LHCN-M2 (cell line): ENCODE results near the gene PCBP4. TPM values are rescaled to one million over a fixed set of nuclear protein-coding genes. Genes with fewer than 3 reads are reported as not detected.

Experiments
- DNase-seq: peaks from one replicate; pipeline ENCODE4 v3.0.0-alpha.2; 2012; ENCODE audit warnings: low read depth
- total RNA-seq: library from RNA; depleted of rRNA; stranded (reverse); fragments of >200 nt; gene quantifications from 2 replicates; pipeline ENCODE4 v1.2.3, GENCODE V29; 2014; rRNA removed

The PCBP4 gene
- total RNA-seq, 1 experiment from 2014 or later = 189 TPM

GRCh38 chr3:51916418-51916817 is 50.8 kb downstream of the PCBP4 start:
- no peak for DNase-seq

GRCh38 chr3:51908026-51908425 is 59.2 kb downstream of the PCBP4 start:
- DNase-seq = no peak

Other genes starting within 250 kb of the PCBP4 start
- gene IQCF6, start 188.2 kb downstream of the PCBP4 start, total RNA-seq = not detected in 2 replicates
- gene IQCF2, start 105.8 kb downstream of the PCBP4 start, total RNA-seq = not detected in 2 replicates
- gene IQCF5, start 91.9 kb downstream of the PCBP4 start, total RNA-seq = not detected in 2 replicates
- not detected in 2 replicates for gene IQCF1, start 64.1 kb downstream of the PCBP4 start, total RNA-seq
- 43.2 and 50.7 TPM in 2 replicates for gene RRP9, start 25.6 kb downstream of the PCBP4 start, total RNA-seq
- gene PARP3, start 25.1 kb downstream of the PCBP4 start, total RNA-seq = 34.2 and 44.0 TPM in 2 replicates
- not detected in 2 replicates for gene GPR62, start 12.1 kb downstream of the PCBP4 start, total RNA-seq
- gene ABHD14B, start 6.6 kb upstream of the PCBP4 start, total RNA-seq = 54.6 and 59.9 TPM in 2 replicates
- 23.1 and 30.7 TPM in 2 replicates for gene ABHD14A, start 7.6 kb upstream of the PCBP4 start, total RNA-seq
- 60.4 and 75.4 TPM in 2 replicates for gene ACY1, start 16.1 kb upstream of the PCBP4 start, total RNA-seq
- 1,243 and 1,634 TPM in 2 replicates for gene RPL29, start 28.4 kb upstream of the PCBP4 start, total RNA-seq
- gene DUSP7, start 89.1 kb upstream of the PCBP4 start, total RNA-seq = 15.3 and 15.7 TPM in 2 replicates
- gene POC1A, start 187.0 kb upstream of the PCBP4 start, total RNA-seq = 18.9 and 19.1 TPM in 2 replicates
- 44.2 and 57.9 TPM in 2 replicates for gene ALAS1, start 230.7 kb upstream of the PCBP4 start, total RNA-seq